Panc1 (cell line): ENCODE results near the gene CD38. TPM values are rescaled to one million over a fixed set of nuclear protein-coding genes. Genes with fewer than 3 reads are reported as not detected.

Experiments
- ATAC-seq: fragments of 200-7000 bp; cut with Tn5 transposase; 2 replicates; pipeline ENCODE4 v1.9.1; 2020; ENCODE audit warnings: mild to moderate bottlenecking, moderate library complexity
- BruUV-seq: library from RNA; stranded (reverse); fragments of 400-500 nt; replicated peaks from 2 replicates; lab custom pipeline; 2021; lab: Mats Ljungman, UMichigan
- CTCF ChIA-PET: fragments of 300-600 bp; sonication (Branson Sonifier 250); formaldehyde crosslinking; loops from one replicate; lab custom pipeline; 2022; ENCODE audit warnings: antibody characterized with exemption; lab: Charles Lee
- POLR2A ChIA-PET: fragments of 300-600 bp; sonication (Branson Sonifier 250); formaldehyde crosslinking; loops from one replicate; lab custom pipeline; 2022; ENCODE audit warnings: antibody characterized with exemption; lab: Charles Lee
- DNase-seq: peaks from one replicate; pipeline ENCODE4 v3.0.0-alpha.2; 2010; ENCODE audit warnings: low read depth, low spot score
- H3K27ac ChIP-seq: 2 replicates; pipeline ENCODE4 v1.5.1; 2011; ENCODE audit warnings: mild to moderate bottlenecking, low read length, inconsistent platforms
- H3K27me3 ChIP-seq: fragments of 200-500 bp; sonication (Bioruptor generic); 2 replicates; pipeline ENCODE4 v1.6.0; 2014; ENCODE audit warnings: low read length, inconsistent platforms; ENCODE audit not compliant: control insufficient read depth, insufficient read depth
- H3K36me3 ChIP-seq: fragments of 200-500 bp; sonication (Bioruptor generic); 2 replicates; pipeline ENCODE4 v1.5.1; 2014; ENCODE audit warnings: inconsistent platforms, mild to moderate bottlenecking, low read length, moderate library complexity; ENCODE audit not compliant: control insufficient read depth, insufficient read depth
- H3K4me1 ChIP-seq: 2 replicates; pipeline ENCODE4 v1.5.1; 2011; ENCODE audit warnings: inconsistent platforms, mild to moderate bottlenecking, low read length, moderate library complexity; ENCODE audit not compliant: control insufficient read depth, insufficient read depth
- H3K4me3 ChIP-seq, 2 experiments: 2 replicates each; pipeline ENCODE4 v1.5.1; 2011 to 2012; ENCODE audit warnings: low read depth in 2 of 2, low read length in 2 of 2, mild to moderate bottlenecking in 2 of 2, inconsistent platforms in 1 of 2, moderate library complexity in 1 of 2
- H3K9me3 ChIP-seq: fragments of 200-500 bp; sonication (Bioruptor generic); 2 replicates; pipeline ENCODE4 v1.5.1; 2014; ENCODE audit warnings: low read depth, mild to moderate bottlenecking, inconsistent platforms, low read length, moderate library complexity; ENCODE audit not compliant: control insufficient read depth, insufficient read depth
- POLR2AphosphoS5 ChIP-seq: IDR thresholded peaks from 2 replicates; pipeline ENCODE4 v1.6.1; 2012; ENCODE audit warnings: mild to moderate bottlenecking, low read depth, low read length, moderate library complexity
- SIN3A ChIP-seq: IDR thresholded peaks from 2 replicates; pipeline ENCODE4 v1.6.1; 2012; ENCODE audit warnings: low read depth, mild to moderate bottlenecking, low read length, moderate library complexity, borderline replicate concordance; ENCODE audit not compliant: insufficient read depth
- TCF7L2 ChIP-seq: IDR thresholded peaks from 2 replicates; pipeline ENCODE4 v1.6.1; 2011; ENCODE audit warnings: mild to moderate bottlenecking, low read depth, low read length, inconsistent platforms
- in situ Hi-C: cut with HindIII; loops from 2 replicates; pipeline ENCODE4 v1.10.0; 2016; ENCODE audit warnings: low sequenced_read_pairs, low pct_unique_long_range_greater_than_20kb
- intact Hi-C: fragments of 100-400 bp; cut with micrococcal nuclease; formaldehyde crosslinking; loops from one replicate; pipeline ENCODE4 v1.10.0; 2022; ENCODE audit not compliant: unreplicated experiment
- total RNA-seq: library from RNA; stranded (reverse); gene quantifications from one replicate; pipeline ENCODE4 v1.2.1, GENCODE V29; 2021; ENCODE audit not compliant: unreplicated experiment
- TF ChIP-seq, protein P1 (sequence below): fragments of 450-650 bp; IDR thresholded peaks from 2 replicates; pipeline ENCODE4 v1.5.1; 2017; ENCODE audit warnings: mild to moderate bottlenecking
- TF ChIP-seq, protein P2 (sequence below), 2 experiments: IDR thresholded peaks; 2 replicates each; pipeline ENCODE4 v1.6.1; 2011 to 2012; ENCODE audit warnings: low read depth in 2 of 2, control low read depth in 1 of 2, low read length in 1 of 2, mild to moderate bottlenecking in 1 of 2, moderate library complexity in 1 of 2; ENCODE audit not compliant: insufficient read depth in 1 of 2

The CD38 gene
- total RNA-seq, 1 experiment from 2014 or later, result 0.15 TPM

DNA sequence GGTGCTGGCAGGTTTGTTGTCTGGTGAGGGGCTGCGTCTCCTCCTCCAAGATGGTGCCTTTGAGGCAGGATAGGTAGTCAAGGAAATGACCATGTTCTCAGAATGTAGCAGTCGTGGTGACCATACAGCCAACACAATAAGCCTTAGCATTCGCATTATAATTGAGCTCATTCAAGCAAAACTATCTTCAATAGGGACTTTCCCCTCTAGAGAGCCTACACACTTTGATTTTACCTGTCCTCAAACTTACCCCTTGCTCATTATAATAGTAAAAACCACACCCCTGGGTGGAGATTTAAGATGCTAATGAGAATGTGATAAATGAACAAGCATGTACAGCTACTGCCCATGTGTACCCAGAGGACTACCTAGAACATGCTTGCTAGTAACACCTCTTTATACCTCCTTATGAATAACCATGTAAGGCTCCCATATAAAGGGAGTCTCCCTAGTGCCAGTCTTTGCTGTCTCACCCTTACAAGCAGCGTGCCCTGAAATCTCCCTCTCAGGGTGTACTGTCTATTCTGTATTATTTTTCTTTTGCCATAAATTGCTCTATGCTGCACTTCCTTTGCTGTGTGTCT lies 112.2 kb downstream of the CD38 start:
- Histone ChIP-seq H3K4me3 (no peak overlapping the region), H3K27me3 (no peaks in the 10 kb centered on the region), H3K9me3 (no peaks in the 10 kb centered on the region), H3K36me3 (no peaks in the 10 kb centered on the region), H3K27ac (no peak overlapping the region), H3K4me1 (no peaks in the 10 kb centered on the region)
- POLR2A ChIA-PET, result no interaction called here
- BruUV-seq, result no TSS peak
- intact Hi-C loops, result no loop called here
- CTCF ChIA-PET, result no interaction called here
- ATAC-seq, result no peak
- no peak for DNase-seq
- in situ Hi-C loops, result no loop called here
- TF ChIP-seq TCF7L2 (no peak), POLR2AphosphoS5 (no peak), SIN3A (no peak)
- TF ChIP-seq, protein P1, sequence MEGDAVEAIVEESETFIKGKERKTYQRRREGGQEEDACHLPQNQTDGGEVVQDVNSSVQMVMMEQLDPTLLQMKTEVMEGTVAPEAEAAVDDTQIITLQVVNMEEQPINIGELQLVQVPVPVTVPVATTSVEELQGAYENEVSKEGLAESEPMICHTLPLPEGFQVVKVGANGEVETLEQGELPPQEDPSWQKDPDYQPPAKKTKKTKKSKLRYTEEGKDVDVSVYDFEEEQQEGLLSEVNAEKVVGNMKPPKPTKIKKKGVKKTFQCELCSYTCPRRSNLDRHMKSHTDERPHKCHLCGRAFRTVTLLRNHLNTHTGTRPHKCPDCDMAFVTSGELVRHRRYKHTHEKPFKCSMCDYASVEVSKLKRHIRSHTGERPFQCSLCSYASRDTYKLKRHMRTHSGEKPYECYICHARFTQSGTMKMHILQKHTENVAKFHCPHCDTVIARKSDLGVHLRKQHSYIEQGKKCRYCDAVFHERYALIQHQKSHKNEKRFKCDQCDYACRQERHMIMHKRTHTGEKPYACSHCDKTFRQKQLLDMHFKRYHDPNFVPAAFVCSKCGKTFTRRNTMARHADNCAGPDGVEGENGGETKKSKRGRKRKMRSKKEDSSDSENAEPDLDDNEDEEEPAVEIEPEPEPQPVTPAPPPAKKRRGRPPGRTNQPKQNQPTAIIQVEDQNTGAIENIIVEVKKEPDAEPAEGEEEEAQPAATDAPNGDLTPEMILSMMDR, result no peak
- TF ChIP-seq, protein P2, sequence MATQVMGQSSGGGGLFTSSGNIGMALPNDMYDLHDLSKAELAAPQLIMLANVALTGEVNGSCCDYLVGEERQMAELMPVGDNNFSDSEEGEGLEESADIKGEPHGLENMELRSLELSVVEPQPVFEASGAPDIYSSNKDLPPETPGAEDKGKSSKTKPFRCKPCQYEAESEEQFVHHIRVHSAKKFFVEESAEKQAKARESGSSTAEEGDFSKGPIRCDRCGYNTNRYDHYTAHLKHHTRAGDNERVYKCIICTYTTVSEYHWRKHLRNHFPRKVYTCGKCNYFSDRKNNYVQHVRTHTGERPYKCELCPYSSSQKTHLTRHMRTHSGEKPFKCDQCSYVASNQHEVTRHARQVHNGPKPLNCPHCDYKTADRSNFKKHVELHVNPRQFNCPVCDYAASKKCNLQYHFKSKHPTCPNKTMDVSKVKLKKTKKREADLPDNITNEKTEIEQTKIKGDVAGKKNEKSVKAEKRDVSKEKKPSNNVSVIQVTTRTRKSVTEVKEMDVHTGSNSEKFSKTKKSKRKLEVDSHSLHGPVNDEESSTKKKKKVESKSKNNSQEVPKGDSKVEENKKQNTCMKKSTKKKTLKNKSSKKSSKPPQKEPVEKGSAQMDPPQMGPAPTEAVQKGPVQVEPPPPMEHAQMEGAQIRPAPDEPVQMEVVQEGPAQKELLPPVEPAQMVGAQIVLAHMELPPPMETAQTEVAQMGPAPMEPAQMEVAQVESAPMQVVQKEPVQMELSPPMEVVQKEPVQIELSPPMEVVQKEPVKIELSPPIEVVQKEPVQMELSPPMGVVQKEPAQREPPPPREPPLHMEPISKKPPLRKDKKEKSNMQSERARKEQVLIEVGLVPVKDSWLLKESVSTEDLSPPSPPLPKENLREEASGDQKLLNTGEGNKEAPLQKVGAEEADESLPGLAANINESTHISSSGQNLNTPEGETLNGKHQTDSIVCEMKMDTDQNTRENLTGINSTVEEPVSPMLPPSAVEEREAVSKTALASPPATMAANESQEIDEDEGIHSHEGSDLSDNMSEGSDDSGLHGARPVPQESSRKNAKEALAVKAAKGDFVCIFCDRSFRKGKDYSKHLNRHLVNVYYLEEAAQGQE (IDR thresholded peaks at IDR 0.05; ENCODE audit: insufficient read depth in 1 of 2, low read depth in 2 of 2, low read length in 1 of 2), result no peak

DNA sequence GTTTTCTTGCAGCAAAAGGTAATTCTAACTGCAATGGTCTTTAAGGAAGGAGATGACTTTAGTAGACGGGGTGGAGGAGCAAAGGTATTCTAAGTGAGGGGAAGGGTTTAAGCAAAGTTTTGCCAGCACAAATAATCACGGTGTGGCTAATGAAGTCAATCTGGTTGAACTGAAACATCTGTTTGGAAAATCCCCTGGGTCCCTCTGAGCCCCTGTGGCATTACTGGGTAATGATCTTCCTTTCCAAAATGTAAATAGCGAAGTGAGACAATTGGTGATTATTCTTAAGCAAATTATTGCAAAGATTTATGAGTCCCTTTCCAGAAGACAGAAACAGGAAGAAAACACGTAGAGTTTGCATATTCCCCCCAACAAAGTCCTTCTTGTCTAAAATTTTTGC lies 113.2 kb downstream of the CD38 start:
- no peak overlapping the region for H3K27ac ChIP-seq

More for the DNA sequence above, 113.2 kb downstream of the CD38 start:
- Histone ChIP-seq H3K36me3 (no peaks in the 10 kb centered on the region), H3K4me1 (no peaks in the 10 kb centered on the region), H3K9me3 (no peaks in the 10 kb centered on the region), H3K4me3 (no peak overlapping the region), H3K27me3 (no peaks in the 10 kb centered on the region)
- no TSS peak for BruUV-seq
- ATAC-seq, result no peak
- in situ Hi-C loops (no loop called here), intact Hi-C loops (no loop called here)
- DNase-seq, result no peak
- no peak for TF ChIP-seq SIN3A
- no peak for TF ChIP-seq POLR2AphosphoS5
- TF ChIP-seq, protein P2 (IDR thresholded peaks at IDR 0.05; ENCODE audit: insufficient read depth in 1 of 2, low read depth in 2 of 2, low read length in 1 of 2), result no peak
- no peak for TF ChIP-seq TCF7L2
- TF ChIP-seq, protein P1, result no peak
- POLR2A ChIA-PET, result no interaction called here
- CTCF ChIA-PET, result no interaction called here
